Endothelial cell of umbilical vein (primary cell): ENCODE data around the gene LEMD3. TPM values are rescaled to one million over a fixed set of nuclear protein-coding genes. Genes with fewer than 3 reads are reported as not detected.

ENCODE experiments used
- BruUV-seq: library from RNA; stranded (reverse); fragments of 400-500 nt; replicated peaks from 2 replicates; lab custom pipeline; 2021; lab: Mats Ljungman, UMichigan
- CTCF ChIA-PET: fragments of 300-600, 350-600 bp; sonication (Branson Sonifier 250); formaldehyde crosslinking; loops from one replicate; lab custom pipeline; 2021; ENCODE audit warnings: antibody characterized with exemption, inconsistent platforms; lab: Charles Lee
- POLR2A ChIA-PET: fragments of 300-600, 350-600 bp; sonication (Branson Sonifier 250); formaldehyde crosslinking; loops from one replicate; lab custom pipeline; 2021; ENCODE audit warnings: antibody characterized with exemption, inconsistent platforms; lab: Charles Lee
- DNase-seq: peaks from one replicate; pipeline ENCODE4 v3.0.0-alpha.2; 2011; ENCODE audit warnings: low read depth, low spot score
- FAIRE-seq: peaks from 2 replicates; lab custom pipeline; 2011; peaks lifted over from hg19 to GRCh38; lab: Jason Lieb, UNC
- H2AFZ ChIP-seq: 2 replicates; pipeline ENCODE4 v1.6.0; 2012; ENCODE audit warnings: low read depth, low read length, control low read depth, inconsistent platforms
- H3K27ac ChIP-seq: 2 replicates; pipeline ENCODE4 v1.5.1; 2011; ENCODE audit warnings: low read depth, mild to moderate bottlenecking, control low read depth, low read length, moderate library complexity; ENCODE audit not compliant: insufficient read depth
- H3K27me3 ChIP-seq, 2 experiments: 2 replicates each; pipeline versions ENCODE4 v1.6.0 to v1.6.1; 2011; ENCODE audit warnings: low read length in 2 of 2, mixed read lengths in 1 of 2; ENCODE audit not compliant: control insufficient read depth in 2 of 2, insufficient read depth in 2 of 2
- H3K36me3 ChIP-seq, 2 experiments: 2 replicates in 1 of 2; 3 replicates in 1 of 2; pipeline ENCODE4 v1.5.1; 2011; ENCODE audit warnings: low read length in 2 of 2, mild to moderate bottlenecking in 1 of 2, moderate library complexity in 1 of 2; ENCODE audit not compliant: control insufficient read depth in 2 of 2, insufficient read depth in 2 of 2; ENCODE audit errors: extremely low read depth in 1 of 2
- H3K4me1 ChIP-seq: 3 replicates; pipeline ENCODE4 v1.5.1; 2011; ENCODE audit warnings: mild to moderate bottlenecking, low read length; ENCODE audit not compliant: control insufficient read depth, insufficient read depth; ENCODE audit errors: extremely low read depth
- H3K4me2 ChIP-seq: 2 replicates; pipeline ENCODE4 v1.6.1; 2011; ENCODE audit warnings: low read length, control low read depth, mixed read lengths; ENCODE audit not compliant: insufficient read depth
- H3K4me3 ChIP-seq, 3 experiments: fragments of 200-600 bp in 1 of 3; sonication (generic), shearing (Covaris generic) in 1 of 3; replicated peaks in 1 of 3; 2 replicates each; pipeline ENCODE4 v1.5.1; 2011 to 2016; ENCODE audit warnings: control low read depth in 3 of 3, low read length in 3 of 3, mild to moderate bottlenecking in 2 of 3, inconsistent platforms in 1 of 3, low read depth in 1 of 3, moderate library complexity in 1 of 3; ENCODE audit not compliant: insufficient read depth in 1 of 3
- H3K79me2 ChIP-seq: 2 replicates; pipeline ENCODE4 v1.6.0; 2012; ENCODE audit warnings: low read length, inconsistent platforms; ENCODE audit not compliant: control insufficient read depth, insufficient read depth
- H3K9ac ChIP-seq: replicated peaks from 2 replicates; pipeline ENCODE3; 2011; ENCODE audit warnings: low read length, control low read depth; ENCODE audit not compliant: insufficient read depth; ENCODE audit errors: extremely low read depth
- H3K9me1 ChIP-seq: replicated peaks from 3 replicates; pipeline ENCODE4 v1.6.0; 2011; ENCODE audit warnings: mild to moderate bottlenecking, low read length; ENCODE audit not compliant: control insufficient read depth, insufficient read depth; ENCODE audit errors: extremely low read depth
- H3K9me3 ChIP-seq: replicated peaks from 2 replicates; pipeline ENCODE4 v1.5.1; 2012; ENCODE audit warnings: low read length, inconsistent platforms; ENCODE audit not compliant: control insufficient read depth, insufficient read depth
- H4K20me1 ChIP-seq: replicated peaks from 2 replicates; pipeline ENCODE3; 2011; ENCODE audit warnings: mild to moderate bottlenecking, low read length; ENCODE audit not compliant: control insufficient read depth, insufficient read depth; ENCODE audit errors: extremely low read depth
- EZH2 ChIP-seq: IDR thresholded peaks from 2 replicates; pipeline ENCODE4 v1.6.1; 2012; ENCODE audit warnings: borderline replicate concordance, low read depth, mild to moderate bottlenecking, moderate library complexity, low read length, inconsistent platforms; ENCODE audit not compliant: severe bottlenecking
- FOS ChIP-seq: IDR thresholded peaks from 2 replicates; pipeline ENCODE4 v1.6.1; 2011; ENCODE audit warnings: mild to moderate bottlenecking, low read length, moderate library complexity, borderline replicate concordance; ENCODE audit not compliant: insufficient read depth
- GATA2 ChIP-seq: IDR thresholded peaks from 2 replicates; pipeline ENCODE4 v1.7.0; 2011; ENCODE audit warnings: low read depth, mild to moderate bottlenecking, moderate library complexity, mixed read lengths, low read length; ENCODE audit not compliant: insufficient read length, insufficient read depth
- JUN ChIP-seq: IDR thresholded peaks from 2 replicates; pipeline ENCODE4 v1.6.1; 2011; ENCODE audit warnings: borderline replicate concordance, low read depth; ENCODE audit not compliant: insufficient read length, insufficient read depth
- MYC ChIP-seq: IDR thresholded peaks from one replicate; pipeline ENCODE4 v1.6.1; 2011; ENCODE audit warnings: mild to moderate bottlenecking, low read depth, low read length
- POLR2A ChIP-seq: IDR thresholded peaks from 2 replicates; pipeline ENCODE4 v1.6.1; 2012; ENCODE audit warnings: low read depth, mild to moderate bottlenecking, control low read depth, low read length
- POLR2AphosphoS5 ChIP-seq: IDR thresholded peaks from 2 replicates; pipeline ENCODE4 v1.6.1; 2012; ENCODE audit warnings: low read depth, mild to moderate bottlenecking, control low read depth, low read length, moderate library complexity; ENCODE audit not compliant: insufficient read depth
- dilution Hi-C: fragments of 300-500 bp; cut with MboI; formaldehyde crosslinking; loops from one replicate; pipeline ENCODE4 v1.15.0; 2019; ENCODE audit warnings: low sequenced_read_pairs; ENCODE audit not compliant: extremely low pct_ligation_motif_present
- intact Hi-C: fragments of 100-400 bp; cut with micrococcal nuclease; formaldehyde crosslinking; loops from one replicate; pipeline ENCODE4 v1.10.0; 2022
- polyA plus RNA-seq, 4 experiments: library from polyadenylated mRNA; depleted of rRNA in 3 of 4; stranded (reverse) in 3 of 4; unstranded in 1 of 4; fragments of >200 nt; gene quantifications; 2 replicates each; pipeline versions ENCODE4 v1.2.1 to v1.2.3, GENCODE V29; 2011 to 2012; ENCODE audit warnings: missing spikeins in 1 of 4
- total RNA-seq: library from RNA; stranded (reverse); gene quantifications from 2 replicates; pipeline ENCODE4 v1.2.3, GENCODE V29; 2021
- TF ChIP-seq, protein P1 (sequence below), 2 donors: IDR thresholded peaks; 1 replicate in 1 of 2; 2 replicates in 1 of 2; pipeline ENCODE4 v1.5.1; 2011; ENCODE audit warnings: low read length in 2 of 2, mild to moderate bottlenecking in 2 of 2, moderate library complexity in 2 of 2, control low read depth in 1 of 2, inconsistent platforms in 1 of 2, low read depth in 1 of 2; ENCODE audit not compliant: insufficient read depth in 1 of 2; ENCODE audit errors: extremely low read depth in 1 of 2
- TF ChIP-seq, protein P2 (sequence below): IDR thresholded peaks from 2 replicates; pipeline ENCODE4 v1.6.1; 2011; ENCODE audit not compliant: insufficient read depth, insufficient read length

The LEMD3 gene
- total and polyA plus RNA-seq, 2 donors (not counting 3 experiments of a cell fraction or from before 2014, with no cell fraction given), result 7.4 to 24.2 TPM

DNA sequence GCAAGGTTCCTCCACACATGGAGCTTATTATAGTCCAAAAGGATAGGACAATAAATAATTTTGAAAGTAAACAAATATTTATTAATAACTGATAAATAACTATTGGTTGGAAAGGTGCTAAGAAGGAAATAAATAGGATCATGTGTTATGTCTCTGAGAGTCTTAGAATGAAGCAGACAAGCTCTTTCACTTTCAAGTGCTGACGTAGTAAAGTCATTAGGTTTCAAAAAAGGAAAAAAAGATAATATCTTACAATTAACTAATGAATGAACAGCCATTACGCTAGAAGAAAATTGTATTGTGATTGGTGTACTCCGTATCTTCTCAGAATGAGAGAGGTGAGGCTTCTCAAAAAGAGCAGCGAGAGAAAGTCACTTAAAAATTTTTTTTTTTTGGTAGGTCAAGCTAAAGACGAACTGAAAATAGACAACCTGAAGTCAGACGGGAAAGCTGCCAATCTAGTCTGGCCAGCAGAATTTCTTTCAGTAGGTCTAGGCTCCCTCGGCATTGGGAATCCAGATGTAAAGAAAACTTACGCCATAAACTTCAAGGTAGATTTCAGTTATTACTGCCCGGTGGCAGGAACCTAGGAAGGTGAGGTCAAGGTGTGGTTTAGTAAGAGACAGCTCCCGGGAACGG is 583 bp upstream of the LEMD3 start:
- Histone ChIP-seq H3K9ac (peak overlapping the region; percentile 96), H2AFZ (peak overlapping the region; percentile 100), H3K4me2 (peak overlapping the region; percentile 100), H3K4me3 (peak overlapping the region; percentile 77 to 97 (median 97)), H4K20me1 (peaks cover 4% of the 10 kb centered on the region), H3K9me3 (no peaks in the 10 kb centered on the region), H3K27me3 (no peaks in the 10 kb centered on the region), H3K79me2 (peaks cover 44% of the 10 kb centered on the region), H3K4me1 (peaks cover 33% of the 10 kb centered on the region), H3K36me3 (no peaks in the 10 kb centered on the region), H3K9me1 (no peaks in the 10 kb centered on the region), H3K27ac (peak overlapping the region; percentile 98)
- FAIRE-seq (no peak), DNase-seq (no peak)
- intact Hi-C loops (loop anchor here (2.0 kb wide), 2 partner anchors 100 to 110 kb away; partner anchors contain the start of gene MSRB3), dilution Hi-C loops (no loop called here)
- TF ChIP-seq EZH2 (no peak), FOS (no peak), POLR2AphosphoS5 (no peak), POLR2A (no peak), MYC (no peak), GATA2 (no peak), JUN (no peak)
- TF ChIP-seq, protein P1, sequence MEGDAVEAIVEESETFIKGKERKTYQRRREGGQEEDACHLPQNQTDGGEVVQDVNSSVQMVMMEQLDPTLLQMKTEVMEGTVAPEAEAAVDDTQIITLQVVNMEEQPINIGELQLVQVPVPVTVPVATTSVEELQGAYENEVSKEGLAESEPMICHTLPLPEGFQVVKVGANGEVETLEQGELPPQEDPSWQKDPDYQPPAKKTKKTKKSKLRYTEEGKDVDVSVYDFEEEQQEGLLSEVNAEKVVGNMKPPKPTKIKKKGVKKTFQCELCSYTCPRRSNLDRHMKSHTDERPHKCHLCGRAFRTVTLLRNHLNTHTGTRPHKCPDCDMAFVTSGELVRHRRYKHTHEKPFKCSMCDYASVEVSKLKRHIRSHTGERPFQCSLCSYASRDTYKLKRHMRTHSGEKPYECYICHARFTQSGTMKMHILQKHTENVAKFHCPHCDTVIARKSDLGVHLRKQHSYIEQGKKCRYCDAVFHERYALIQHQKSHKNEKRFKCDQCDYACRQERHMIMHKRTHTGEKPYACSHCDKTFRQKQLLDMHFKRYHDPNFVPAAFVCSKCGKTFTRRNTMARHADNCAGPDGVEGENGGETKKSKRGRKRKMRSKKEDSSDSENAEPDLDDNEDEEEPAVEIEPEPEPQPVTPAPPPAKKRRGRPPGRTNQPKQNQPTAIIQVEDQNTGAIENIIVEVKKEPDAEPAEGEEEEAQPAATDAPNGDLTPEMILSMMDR (IDR thresholded peaks at IDR 0.05; ENCODE audit: extremely low read depth in 1 of 2, insufficient read depth in 1 of 2, low read depth in 1 of 2, low read length in 2 of 2), result no peak
- TF ChIP-seq, protein P2, sequence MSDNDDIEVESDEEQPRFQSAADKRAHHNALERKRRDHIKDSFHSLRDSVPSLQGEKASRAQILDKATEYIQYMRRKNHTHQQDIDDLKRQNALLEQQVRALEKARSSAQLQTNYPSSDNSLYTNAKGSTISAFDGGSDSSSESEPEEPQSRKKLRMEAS, result no peak
- CTCF ChIA-PET, result interaction anchor here (0.8 to 6.8 kb wide), 9 partner anchors 12 to 367 kb away, joined by 3 to 91 read pairs (median 3); no protein-coding TSS in a partner anchor
- POLR2A ChIA-PET, result interaction anchor here (0.6 to 1.6 kb wide), 6 partner anchors 19 to 956 kb away, joined by 3 to 5 read pairs (median 4); no protein-coding TSS in a partner anchor
- BruUV-seq, result TSS peak; percentile 65
